ENCODE data around the gene RADIL.

Gene RADIL

GRCh38 chr7:4791738-4792536 lies 91.6 kb downstream of the RADIL start:
- no peak for FAIRE-seq

- no peak for FAIRE-seq
These were observed 92.3 kb downstream of the RADIL start for GRCh38 chr7:4791101-4791737.

GRCh38 chr7:4790516-4790991 lies 93.0 kb downstream of the RADIL start:
- FAIRE-seq: no peak

- FAIRE-seq: no peak
These were observed 93.4 kb downstream of the RADIL start for GRCh38 chr7:4790078-4790465.

GRCh38 chr7:4789194-4790077 lies 94.1 kb downstream of the RADIL start:
- FAIRE-seq: no peak

GRCh38 chr7:4788627-4789189 lies 94.8 kb downstream of the RADIL start:
- FAIRE-seq: no peak

GRCh38 chr7:4787947-4788626 lies 95.4 kb downstream of the RADIL start:
- FAIRE-seq: no peak

GRCh38 chr7:4787541-4787940 lies 96.0 kb downstream of the RADIL start:
- FAIRE-seq: no peak

- no peak for FAIRE-seq
These were observed 97.5 kb downstream of the RADIL start for GRCh38 chr7:4786015-4786414.

GRCh38 chr7:4785371-4785770 lies 98.1 kb downstream of the RADIL start:
- FAIRE-seq: no peak

GRCh38 chr7:4784799-4785198 lies 98.7 kb downstream of the RADIL start:
- FAIRE-seq: no peak

GRCh38 chr7:4783762-4784351 lies 99.7 kb downstream of the RADIL start:
- FAIRE-seq: no peak

- FAIRE-seq: no peak
These were observed 100.2 kb downstream of the RADIL start for GRCh38 chr7:4783292-4783652.

- no peak for FAIRE-seq
These were observed 100.9 kb downstream of the RADIL start for GRCh38 chr7:4782333-4783291.

GRCh38 chr7:4781366-4782069 lies 102.0 kb downstream of the RADIL start:
- no peak for FAIRE-seq

- no peak for FAIRE-seq
These were observed 104.4 kb downstream of the RADIL start for GRCh38 chr7:4779118-4779517.

GRCh38 chr7:4775848-4776623 lies 107.5 kb downstream of the RADIL start:
- no peak for FAIRE-seq

GRCh38 chr7:4775250-4775847 lies 108.2 kb downstream of the RADIL start, which contains the start of gene AP5Z1:
TSS of gene AP5Z1 (plus strand) at chr7:4775623. CDS start at chr7:4775716, 93 bp downstream.
- no peak for FAIRE-seq
